ENCODE data around the gene CSPG4.

- TF ChIP-seq CTCF (IDR thresholded peaks at IDR 0.05) (no peak), POLR2AphosphoS5 (IDR thresholded peaks at IDR 0.05; ENCODE audit: low read depth, low read length) (no peak), SIN3A (IDR thresholded peaks at IDR 0.05; ENCODE audit: borderline replicate concordance, insufficient read depth, low read depth, low read length) (no peak), REST (IDR thresholded peaks at IDR 0.05; ENCODE audit: insufficient read depth in 1 of 2, low read depth in 2 of 2, low read length in 1 of 2) (no peak), TCF7L2 (IDR thresholded peaks at IDR 0.05; ENCODE audit: low read depth, low read length) (no peak)
Observed at GRCh38 chr15:75666823-75667501, 45.7 kb downstream of the CSPG4 start.

Data from Panc1 (cell line).